GM23248 (cell line): ENCODE results near the gene IQCF2.

Source experiments
- EZH2 ChIP-seq: fragments of 200-600 bp; sonication (generic); IDR thresholded peaks from 2 replicates; pipeline ENCODE4 v1.6.1; 2018; ENCODE audit warnings: antibody characterized with exemption, mild to moderate bottlenecking; ENCODE audit not compliant: insufficient read depth, poor library complexity, severe bottlenecking
- EZH2phosphoT487 ChIP-seq: fragments of 200-600 bp; sonication (generic); IDR thresholded peaks from 2 replicates; pipeline ENCODE4 v1.6.1; 2018; ENCODE audit warnings: antibody characterized with exemption, moderate library complexity, mild to moderate bottlenecking, low read depth; ENCODE audit not compliant: insufficient read depth

DNA sequence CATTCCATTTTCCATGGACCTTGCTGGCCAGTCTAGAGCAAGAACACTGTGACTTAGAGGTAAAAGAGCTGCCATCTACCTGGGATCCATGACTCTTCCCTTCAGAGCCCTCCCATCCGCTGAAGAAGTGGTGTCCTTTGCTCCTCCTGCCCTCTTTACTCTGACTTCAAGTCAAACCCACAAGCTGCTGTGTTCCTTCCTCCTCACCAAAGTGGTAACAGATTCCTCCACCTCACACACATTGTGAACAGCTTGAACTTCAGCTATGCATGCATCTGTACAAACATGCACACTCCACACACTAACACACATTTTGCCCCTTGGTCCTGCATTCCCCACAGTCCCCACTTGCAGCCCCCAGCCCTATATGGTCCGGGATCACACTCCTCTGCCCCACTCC lies 13.0 kb downstream of the IQCF2 start:
- TF ChIP-seq EZH2phosphoT487 (no peak), EZH2 (no peak)
